Testis (tissue), 3 donors: Measurements from ENCODE around the gene FAT2. TPM values are rescaled to one million over a fixed set of nuclear protein-coding genes. Genes with fewer than 3 reads are reported as not detected.

Source experiments
- DNase-seq: peaks from one replicate; pipeline ENCODE4 v3.0.0-alpha.2; 2019
- H3K27ac ChIP-seq, 2 donors: fragments of 200-600 bp; sonication (generic); one replicate each; pipeline ENCODE4 v1.5.1; 2019
- H3K27me3 ChIP-seq: fragments of 200-600 bp; sonication (generic); one replicate; pipeline ENCODE4 v1.5.1; 2019
- H3K36me3 ChIP-seq: fragments of 200-600 bp; sonication (generic); one replicate; pipeline ENCODE4 v1.5.1; 2017; ENCODE audit warnings: low read depth; ENCODE audit errors: missing control alignments
- H3K4me1 ChIP-seq: fragments of 200-600 bp; sonication (generic); one replicate; pipeline ENCODE4 v1.5.1; 2019
- H3K4me3 ChIP-seq, 2 donors: fragments of 200-600 bp; sonication (generic); one replicate each; pipeline ENCODE4 v1.5.1; 2017 to 2019
- H3K9me3 ChIP-seq: fragments of 200-600 bp; sonication (generic); one replicate; pipeline ENCODE4 v1.5.1; 2017
- POLR2A ChIP-seq: fragments of 450-650 bp; IDR thresholded peaks from one replicate; pipeline ENCODE4 v1.6.1; 2017; ENCODE audit warnings: antibody characterized with exemption, mild to moderate bottlenecking, moderate library complexity
- WGBS, 2 donors: methylation state at CpG; one replicate each; pipeline ENCODE4 v1.1.5; 2018; 5-methylcytosine and 5-hydroxymethylcytosine counted together
- intact Hi-C: fragments of 100-400 bp; cut with DNase I; formaldehyde crosslinking; loops from one replicate; pipeline ENCODE4 v1.15.1; 2023; ENCODE audit warnings: low total_unique reads
- polyA plus RNA-seq: library from polyadenylated mRNA; stranded (reverse); fragments of 350-450 nt; fragmentation: Illumina TruSeq; extraction: RNeasy Lipid Tissue Mini Kit (QIAGEN cat#74804); gene quantifications from one replicate; pipeline ENCODE4 v1.2.3, GENCODE V29; 2014; ENCODE audit warnings: low read depth, low replicate concordance; ENCODE audit not compliant: insufficient read depth
- total RNA-seq, 2 donors: library from RNA; depleted of rRNA; stranded (reverse); fragments of >200 nt; gene quantifications; one replicate each; pipeline ENCODE4 v1.2.3, GENCODE V29; 2016
- TF ChIP-seq, protein P1 (sequence below), 3 experiments: fragments of 450-650 bp in 2 of 3; fragments of 200-600 bp in 1 of 3; sonication (generic) in 1 of 3; IDR thresholded peaks; one replicate each; pipeline ENCODE4 v1.5.1; 2016 to 2019; ENCODE audit warnings: antibody characterized with exemption in 3 of 3, mild to moderate bottlenecking in 2 of 3, moderate library complexity in 1 of 3

Gene FAT2
- total and polyA plus RNA-seq, 3 donors from 2014 or later, result 10.3 to 21.8 (median 18.0) TPM

- Histone ChIP-seq H3K27me3 (no peaks in the 10 kb centered on the region), H3K36me3 (no peaks in the 10 kb centered on the region), H3K4me3 (no peak overlapping the region), H3K9me3 (no peaks in the 10 kb centered on the region), H3K27ac (no peak overlapping the region), H3K4me1 (no peaks in the 10 kb centered on the region)
- no peak for DNase-seq
- 88 to 96% methylated on average over 2 of the region's 2 CpGs for WGBS, 2 donors
- intact Hi-C loops, result no loop called here
- TF ChIP-seq, protein P1, sequence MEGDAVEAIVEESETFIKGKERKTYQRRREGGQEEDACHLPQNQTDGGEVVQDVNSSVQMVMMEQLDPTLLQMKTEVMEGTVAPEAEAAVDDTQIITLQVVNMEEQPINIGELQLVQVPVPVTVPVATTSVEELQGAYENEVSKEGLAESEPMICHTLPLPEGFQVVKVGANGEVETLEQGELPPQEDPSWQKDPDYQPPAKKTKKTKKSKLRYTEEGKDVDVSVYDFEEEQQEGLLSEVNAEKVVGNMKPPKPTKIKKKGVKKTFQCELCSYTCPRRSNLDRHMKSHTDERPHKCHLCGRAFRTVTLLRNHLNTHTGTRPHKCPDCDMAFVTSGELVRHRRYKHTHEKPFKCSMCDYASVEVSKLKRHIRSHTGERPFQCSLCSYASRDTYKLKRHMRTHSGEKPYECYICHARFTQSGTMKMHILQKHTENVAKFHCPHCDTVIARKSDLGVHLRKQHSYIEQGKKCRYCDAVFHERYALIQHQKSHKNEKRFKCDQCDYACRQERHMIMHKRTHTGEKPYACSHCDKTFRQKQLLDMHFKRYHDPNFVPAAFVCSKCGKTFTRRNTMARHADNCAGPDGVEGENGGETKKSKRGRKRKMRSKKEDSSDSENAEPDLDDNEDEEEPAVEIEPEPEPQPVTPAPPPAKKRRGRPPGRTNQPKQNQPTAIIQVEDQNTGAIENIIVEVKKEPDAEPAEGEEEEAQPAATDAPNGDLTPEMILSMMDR (IDR thresholded peaks at IDR 0.05), result no peak
- no peak for TF ChIP-seq POLR2A
Measured at GRCh38 chr5:151541571-151541970, 49.6 kb downstream of the FAT2 start.

Other genes starting within 250 kb of the FAT2 start
- under 1 TPM; 0.43 to 0.47 TPM for gene SLC36A2, start 243.8 kb downstream of the FAT2 start, total RNA-seq
- gene SLC36A2, start 243.8 kb downstream of the FAT2 start, polyA plus RNA-seq, result 1.5 TPM
- gene SLC36A1, start 143.7 kb downstream of the FAT2 start, total RNA-seq, result 10 to 100 TPM; 31.2 to 31.3 TPM
- 33.4 TPM for gene SLC36A1, start 143.7 kb downstream of the FAT2 start, polyA plus RNA-seq
- 1,000 to 10,000 TPM; 1,884 to 2,585 TPM for gene SPARC, start 95.6 kb upstream of the FAT2 start, total RNA-seq
- gene SPARC, start 95.6 kb upstream of the FAT2 start, polyA plus RNA-seq, result 3,080 TPM
- 100 to 1,000 TPM; 135 to 145 TPM for gene ATOX1, start 167.3 kb upstream of the FAT2 start, total RNA-seq
- 115 TPM for gene ATOX1, start 167.3 kb upstream of the FAT2 start, polyA plus RNA-seq
- 100 to 1,000 TPM; 112 TPM for gene G3BP1, start 180.6 kb upstream of the FAT2 start, total RNA-seq
- 115 TPM for gene G3BP1, start 180.6 kb upstream of the FAT2 start, polyA plus RNA-seq